Measurements from ENCODE around the gene CADPS.
A peak's percentile ranks its signal among the peaks of the same experiment; 100 is the strongest.
"Not testable (repeated sequence)": the region's sequence is repeated elsewhere in the genome, so short reads cannot be mapped to it uniquely, and the experiment has no call there.

Gene CADPS

DNA sequence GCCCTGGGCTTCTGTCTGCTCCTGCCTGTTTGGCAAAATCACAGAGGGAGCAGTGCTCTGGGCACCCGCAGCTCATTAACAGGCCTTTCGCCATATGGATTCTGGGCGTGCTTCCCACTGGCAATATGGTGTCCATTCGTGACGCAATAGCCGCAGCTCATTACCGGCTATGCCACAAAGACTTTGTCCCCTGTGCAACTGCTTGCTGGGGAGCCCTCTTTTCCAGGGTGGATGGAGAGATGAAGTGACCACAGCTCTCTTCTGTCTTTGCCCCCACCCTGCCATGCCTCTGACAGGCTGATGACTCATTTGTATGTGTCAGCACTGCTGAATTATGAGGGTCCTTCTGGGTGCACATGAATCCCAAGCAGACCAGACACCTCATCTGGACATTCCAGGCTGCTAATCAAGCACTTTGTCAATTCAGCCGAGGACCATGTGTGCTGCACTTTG, 287.6 kb downstream of the CADPS start:
- TF ChIP-seq, protein P1, sequence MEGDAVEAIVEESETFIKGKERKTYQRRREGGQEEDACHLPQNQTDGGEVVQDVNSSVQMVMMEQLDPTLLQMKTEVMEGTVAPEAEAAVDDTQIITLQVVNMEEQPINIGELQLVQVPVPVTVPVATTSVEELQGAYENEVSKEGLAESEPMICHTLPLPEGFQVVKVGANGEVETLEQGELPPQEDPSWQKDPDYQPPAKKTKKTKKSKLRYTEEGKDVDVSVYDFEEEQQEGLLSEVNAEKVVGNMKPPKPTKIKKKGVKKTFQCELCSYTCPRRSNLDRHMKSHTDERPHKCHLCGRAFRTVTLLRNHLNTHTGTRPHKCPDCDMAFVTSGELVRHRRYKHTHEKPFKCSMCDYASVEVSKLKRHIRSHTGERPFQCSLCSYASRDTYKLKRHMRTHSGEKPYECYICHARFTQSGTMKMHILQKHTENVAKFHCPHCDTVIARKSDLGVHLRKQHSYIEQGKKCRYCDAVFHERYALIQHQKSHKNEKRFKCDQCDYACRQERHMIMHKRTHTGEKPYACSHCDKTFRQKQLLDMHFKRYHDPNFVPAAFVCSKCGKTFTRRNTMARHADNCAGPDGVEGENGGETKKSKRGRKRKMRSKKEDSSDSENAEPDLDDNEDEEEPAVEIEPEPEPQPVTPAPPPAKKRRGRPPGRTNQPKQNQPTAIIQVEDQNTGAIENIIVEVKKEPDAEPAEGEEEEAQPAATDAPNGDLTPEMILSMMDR (IDR thresholded peaks at IDR 0.05; ENCODE audit: low read depth, low read length): no peak
- peak; percentile 80 for DNase-seq
- H3K36me3 ChIP-seq: no peaks in the 10 kb centered on the region
- no peak overlapping the region for H3K4me3 ChIP-seq (ENCODE audit: low read depth, low read length)
- H3K4me1 ChIP-seq: no peaks in the 10 kb centered on the region; the same call in none of the 2 replicates
- H3K9me3 ChIP-seq: no peaks in the 10 kb centered on the region
- H3K27me3 ChIP-seq: no peaks in the 10 kb centered on the region

DNA sequence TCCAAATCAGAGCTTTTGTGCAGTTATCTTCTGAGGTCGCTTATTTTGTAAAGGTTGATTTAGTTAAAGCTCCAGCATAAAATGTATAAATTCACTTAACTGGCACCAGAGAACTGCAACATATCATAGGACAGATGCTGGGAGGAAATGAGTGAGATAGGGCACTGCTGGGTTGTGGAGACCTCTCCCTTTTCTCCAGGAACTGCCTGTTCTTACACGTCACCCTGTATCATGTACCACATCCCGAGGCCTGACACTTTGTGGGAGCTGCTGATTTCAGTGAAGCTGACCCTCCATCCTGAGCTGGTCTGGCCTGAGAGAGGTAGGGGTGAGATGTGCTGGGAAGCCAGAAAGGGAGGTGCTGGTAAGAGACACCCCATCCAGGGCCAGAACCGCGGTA, 288.0 kb downstream of the CADPS start:
- Histone ChIP-seq H3K36me3 (no peaks in the 10 kb centered on the region), H3K9me3 (no peaks in the 10 kb centered on the region), H3K27me3 (no peaks in the 10 kb centered on the region), H3K4me3 (ENCODE audit: low read depth, low read length) (no peak overlapping the region), H3K4me1 (no peaks in the 10 kb centered on the region; the same call in none of the 2 replicates)
- no peak for DNase-seq
- TF ChIP-seq, protein P1 (IDR thresholded peaks at IDR 0.05; ENCODE audit: low read depth, low read length): no peak

DNA sequence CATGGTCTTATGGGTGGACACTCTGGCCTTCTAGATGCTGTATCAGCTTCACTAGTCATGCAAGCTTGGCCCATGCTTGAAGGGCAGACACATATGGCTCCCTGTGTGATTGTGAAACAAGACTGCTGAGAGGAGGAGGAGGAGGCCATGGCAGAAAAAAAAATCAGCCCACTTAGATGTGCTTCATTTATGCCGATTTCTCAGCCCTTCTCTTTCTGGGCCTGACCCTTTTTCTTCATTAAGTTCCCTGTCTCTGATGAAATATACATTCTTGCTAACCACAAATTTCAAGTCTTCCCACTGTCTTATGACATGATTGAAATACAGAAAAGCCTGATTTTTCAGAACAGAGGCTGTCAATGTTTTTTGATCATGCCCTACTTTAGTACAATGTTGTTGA, 288.9 kb downstream of the CADPS start:
- DNase-seq: no peak
- no peaks in the 10 kb centered on the region for H3K36me3 ChIP-seq
- TF ChIP-seq, protein P1 (IDR thresholded peaks at IDR 0.05; ENCODE audit: low read depth, low read length): no peak
- H3K4me3 ChIP-seq (ENCODE audit: low read depth, low read length): no peak overlapping the region
- H3K9me3 ChIP-seq: no peaks in the 10 kb centered on the region
- no peaks in the 10 kb centered on the region; the same call in none of the 2 replicates for H3K4me1 ChIP-seq
- no peaks in the 10 kb centered on the region for H3K27me3 ChIP-seq

DNA sequence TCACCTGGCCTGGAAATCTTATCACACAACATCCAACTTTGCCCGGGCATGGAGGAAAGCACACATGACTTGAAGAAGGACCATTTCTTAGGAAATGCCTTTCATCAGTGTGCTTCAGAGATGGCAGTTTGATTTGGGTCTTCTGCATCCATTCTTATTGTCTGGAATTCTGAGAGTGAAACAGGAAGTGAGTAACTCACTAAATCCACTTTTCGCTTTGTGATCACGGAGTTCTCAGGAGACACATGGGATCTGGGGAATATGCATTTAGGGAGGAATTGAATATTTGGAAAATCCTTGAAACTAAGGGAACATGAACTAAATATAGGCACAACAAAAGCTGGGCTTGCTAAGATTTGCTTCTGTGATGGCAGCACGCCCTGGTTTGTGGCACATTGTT, 289.4 kb downstream of the CADPS start:
- Histone ChIP-seq H3K4me1 (no peaks in the 10 kb centered on the region; the same call in none of the 2 replicates), H3K4me3 (ENCODE audit: low read depth, low read length) (no peak overlapping the region), H3K27me3 (no peaks in the 10 kb centered on the region), H3K36me3 (no peaks in the 10 kb centered on the region), H3K9me3 (no peaks in the 10 kb centered on the region)
- DNase-seq: no peak
- TF ChIP-seq, protein P1 (IDR thresholded peaks at IDR 0.05; ENCODE audit: low read depth, low read length): no peak

DNA sequence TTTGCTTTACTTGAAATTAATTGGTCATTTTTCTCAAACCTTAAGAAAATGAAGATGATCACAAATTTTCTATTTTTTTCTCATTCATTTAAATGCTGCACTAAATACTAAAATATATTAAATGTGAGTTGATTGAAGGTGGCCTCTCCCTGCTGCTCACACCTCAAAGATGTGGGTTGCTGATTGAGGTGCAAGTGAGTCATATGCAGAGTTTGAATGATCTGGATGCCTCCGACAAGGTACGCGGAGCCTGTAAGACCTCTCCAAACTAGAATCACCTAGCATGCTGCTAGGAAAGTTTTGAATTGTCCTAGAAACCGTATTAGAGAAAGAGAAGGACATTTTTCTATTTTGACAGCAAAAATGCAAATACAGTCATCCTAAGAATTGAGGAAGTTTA, 290.6 kb downstream of the CADPS start:
- DNase-seq: no peak
- H3K4me3 ChIP-seq (ENCODE audit: low read depth, low read length): no peak overlapping the region
- H3K36me3 ChIP-seq: no peaks in the 10 kb centered on the region
- no peaks in the 10 kb centered on the region for H3K27me3 ChIP-seq
- TF ChIP-seq, protein P1 (IDR thresholded peaks at IDR 0.05; ENCODE audit: low read depth, low read length): no peak
- no peaks in the 10 kb centered on the region; the same call in none of the 2 replicates for H3K4me1 ChIP-seq
- no peaks in the 10 kb centered on the region for H3K9me3 ChIP-seq

DNA sequence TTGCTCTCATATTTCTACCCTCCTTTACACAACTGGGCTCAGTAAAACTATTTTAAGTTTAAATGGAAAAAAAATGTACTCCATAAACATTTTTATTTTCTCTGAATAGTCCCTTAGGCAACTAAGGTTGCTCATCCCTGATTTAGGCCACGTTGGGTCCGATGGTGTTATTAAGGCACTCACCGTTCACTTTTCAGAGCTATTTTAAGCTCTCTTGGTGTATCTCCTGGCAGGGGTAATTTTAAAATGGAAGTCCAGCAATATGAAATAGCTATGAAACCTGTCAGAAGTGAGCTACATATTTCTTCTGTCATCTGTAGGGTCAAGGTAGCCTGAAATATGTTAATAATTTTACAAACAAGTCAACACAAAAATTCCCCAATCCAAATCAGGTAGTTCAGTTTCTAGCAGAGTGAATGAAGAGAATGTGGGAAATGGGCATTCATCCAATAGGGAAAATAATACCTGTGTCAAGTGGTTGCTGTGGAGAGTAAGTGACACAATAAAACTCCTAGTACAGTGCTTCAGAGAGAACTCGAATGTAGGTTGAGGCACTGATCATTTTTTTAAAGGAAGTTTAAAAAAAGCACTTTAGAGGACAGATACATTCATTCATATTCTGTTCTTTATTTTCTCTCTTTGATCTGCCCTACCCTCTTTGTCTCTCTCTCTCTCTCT, 292.6 kb downstream of the CADPS start:
- H3K9me3 ChIP-seq: no peaks in the 10 kb centered on the region
- H3K36me3 ChIP-seq: no peaks in the 10 kb centered on the region
- DNase-seq: no peak
- TF ChIP-seq, protein P1 (IDR thresholded peaks at IDR 0.05; ENCODE audit: low read depth, low read length): no peak
- no peaks in the 10 kb centered on the region; the same call in 1 of the 2 replicates for H3K4me1 ChIP-seq
- H3K4me3 ChIP-seq (ENCODE audit: low read depth, low read length): no peak overlapping the region
- H3K27me3 ChIP-seq: no peaks in the 10 kb centered on the region

DNA sequence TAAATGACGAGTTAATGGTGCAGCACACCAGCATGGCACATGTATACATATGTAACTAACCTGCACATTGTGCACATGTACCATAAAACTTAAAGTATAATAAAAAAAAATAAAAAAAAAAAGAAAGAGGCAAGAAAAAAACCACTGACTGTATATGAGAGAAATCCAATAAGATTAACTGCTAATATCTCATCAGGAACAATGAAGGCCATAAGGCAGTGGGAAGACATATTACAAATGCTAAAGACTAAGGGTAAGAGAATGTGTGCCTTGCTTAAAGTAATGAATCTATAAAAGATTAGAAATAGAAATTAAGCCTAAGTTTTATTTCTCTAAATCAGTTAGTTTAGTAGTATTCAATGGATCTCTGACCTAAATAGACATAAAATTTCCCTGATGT, 294.7 kb downstream of the CADPS start:
- DNase-seq; H3K27me3 ChIP-seq; H3K9me3 ChIP-seq; H3K4me3 ChIP-seq (ENCODE audit: low read depth, low read length); H3K36me3 ChIP-seq; H3K4me1 ChIP-seq: not testable (repeated sequence)

Data from BE2C (cell line).